ENCODE results near the gene KCNK4.

Gene KCNK4

DNA sequence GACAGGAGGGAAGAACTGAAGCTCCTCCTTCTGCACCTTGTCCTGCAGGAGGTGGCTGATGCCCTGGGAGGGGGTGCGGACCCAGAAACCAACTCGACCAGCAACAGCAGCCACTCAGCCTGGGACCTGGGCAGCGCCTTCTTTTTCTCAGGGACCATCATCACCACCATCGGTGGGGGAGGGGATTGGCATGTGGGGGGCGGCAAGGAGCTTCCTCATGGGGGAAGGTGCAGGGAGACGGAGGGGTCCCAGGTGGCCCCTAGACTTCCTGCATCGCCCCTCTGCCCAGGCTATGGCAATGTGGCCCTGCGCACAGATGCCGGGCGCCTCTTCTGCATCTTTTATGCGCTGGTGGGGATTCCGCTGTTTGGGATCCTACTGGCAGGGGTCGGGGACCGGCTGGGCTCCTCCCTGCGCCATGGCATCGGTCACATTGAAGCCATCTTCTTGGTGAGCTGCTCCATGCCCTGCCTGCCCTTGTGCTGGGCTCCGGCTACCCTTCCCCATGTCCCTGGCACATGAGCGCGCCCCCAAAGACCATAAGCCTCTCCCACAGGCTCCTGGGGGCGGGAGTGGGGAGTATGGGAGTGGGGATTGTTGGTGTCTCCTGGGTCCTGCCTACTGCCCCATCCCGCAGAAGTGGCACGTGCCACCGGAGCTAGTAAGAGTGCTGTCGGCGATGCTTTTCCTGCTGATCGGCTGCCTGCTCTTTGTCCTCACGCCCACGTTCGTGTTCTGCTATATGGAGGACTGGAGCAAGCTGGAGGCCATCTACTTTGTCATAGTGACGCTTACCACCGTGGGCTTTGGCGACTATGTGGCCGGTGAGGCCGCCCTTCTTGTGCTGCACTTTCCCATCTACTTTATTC, 6.0 kb downstream of the KCNK4 start:
- Histone ChIP-seq H3K4me2 (ENCODE audit: low read length) (no peak overlapping the region), H3K36me3 (ENCODE audit: control insufficient read depth in 1 of 2, insufficient read depth in 2 of 2, low read length in 2 of 2) (no peaks in the 10 kb centered on the region), H2BK120ac (ENCODE audit: insufficient read depth, low read length, poor library complexity) (no peak overlapping the region), H3K4me1 (ENCODE audit: control insufficient read depth in 1 of 2, insufficient read depth in 2 of 2, low read length in 2 of 2) (peaks cover 11 to 15% of the 10 kb centered on the region in 2 experiments), H3K9me3 (ENCODE audit: insufficient read depth, low read depth, low read length) (peaks cover 10% of the 10 kb centered on the region), H3K9ac (ENCODE audit: low read length) (no peak overlapping the region), H3K4ac (ENCODE audit: low read depth, low read length) (no peak overlapping the region), H3K27ac (ENCODE audit: low read depth, low read length) (no peak overlapping the region), H3K4me3 (ENCODE audit: low read depth, low read length) (no peak overlapping the region), H3K79me1 (ENCODE audit: low read length) (no peaks in the 10 kb centered on the region), H2AFZ (ENCODE audit: insufficient read depth, low read length, poor library complexity) (no peak overlapping the region), H3K18ac (ENCODE audit: low read length) (no peak overlapping the region), H3K27me3 (ENCODE audit: insufficient read depth, low read length) (peaks cover 71% of the 10 kb centered on the region), H3K14ac (ENCODE audit: low read length) (no peak overlapping the region), H4K91ac (ENCODE audit: low read depth, low read length) (no peak overlapping the region), H4K12ac (ENCODE audit: low read depth, low read length) (no peak overlapping the region), H3K79me2 (ENCODE audit: control insufficient read depth, insufficient read depth, low read length, poor library complexity) (no peaks in the 10 kb centered on the region), H2AK5ac (ENCODE audit: low read length) (no peak overlapping the region), H2BK5ac (ENCODE audit: low read depth, low read length, poor library complexity) (no peak overlapping the region), H3K23ac (ENCODE audit: low read length) (no peak overlapping the region), H2BK12ac (ENCODE audit: low read length) (no peak overlapping the region), H4K8ac (ENCODE audit: low read depth, low read length) (no peak overlapping the region)
- WGBS (ENCODE audit: extremely low coverage, insufficient coverage, insufficient read length) = no CpG with 5 or more reads among the region's 34 CpGs
- DNase-seq = no peak

GRCh38 chr11:64297699-64298358, 6.7 kb downstream of the KCNK4 start:
- Histone ChIP-seq H2BK120ac (ENCODE audit: insufficient read depth, low read length, poor library complexity) (no peak overlapping the region), H3K36me3 (ENCODE audit: control insufficient read depth in 1 of 2, insufficient read depth in 2 of 2, low read length in 2 of 2) (no peaks in the 10 kb centered on the region), H3K27ac (ENCODE audit: low read depth, low read length) (no peak overlapping the region), H3K27me3 (ENCODE audit: insufficient read depth, low read length) (peaks cover 63% of the 10 kb centered on the region), H2BK12ac (ENCODE audit: low read length) (no peak overlapping the region), H4K91ac (ENCODE audit: low read depth, low read length) (no peak overlapping the region), H3K4me3 (ENCODE audit: low read depth, low read length) (no peak overlapping the region), H2AK5ac (ENCODE audit: low read length) (no peak overlapping the region), H2BK5ac (ENCODE audit: low read depth, low read length, poor library complexity) (no peak overlapping the region), H3K23ac (ENCODE audit: low read length) (no peak overlapping the region), H3K14ac (ENCODE audit: low read length) (no peak overlapping the region), H2AFZ (ENCODE audit: insufficient read depth, low read length, poor library complexity) (no peak overlapping the region), H3K9ac (ENCODE audit: low read length) (no peak overlapping the region), H3K18ac (ENCODE audit: low read length) (no peak overlapping the region), H3K4me1 (ENCODE audit: control insufficient read depth in 1 of 2, insufficient read depth in 2 of 2, low read length in 2 of 2) (peaks cover 11 to 14% of the 10 kb centered on the region in 2 experiments), H4K8ac (ENCODE audit: low read depth, low read length) (no peak overlapping the region), H3K79me2 (ENCODE audit: control insufficient read depth, insufficient read depth, low read length, poor library complexity) (no peaks in the 10 kb centered on the region), H3K79me1 (ENCODE audit: low read length) (no peaks in the 10 kb centered on the region), H3K4me2 (ENCODE audit: low read length) (no peak overlapping the region), H3K9me3 (ENCODE audit: insufficient read depth, low read depth, low read length) (peaks cover 10% of the 10 kb centered on the region), H3K4ac (ENCODE audit: low read depth, low read length) (no peak overlapping the region), H4K12ac (ENCODE audit: low read depth, low read length) (no peak overlapping the region)
- no peak for DNase-seq
- no CpG with 5 or more reads among the region's 18 CpGs for WGBS (ENCODE audit: extremely low coverage, insufficient coverage, insufficient read length)

GRCh38 chr11:64298966-64299846, 8.1 kb downstream of the KCNK4 start:
- Histone ChIP-seq H2BK5ac (ENCODE audit: low read depth, low read length, poor library complexity) (no peak overlapping the region), H4K12ac (ENCODE audit: low read depth, low read length) (no peak overlapping the region), H3K79me2 (ENCODE audit: control insufficient read depth, insufficient read depth, low read length, poor library complexity) (no peaks in the 10 kb centered on the region), H3K4me2 (ENCODE audit: low read length) (peak overlapping the region; percentile 10), H3K27me3 (ENCODE audit: insufficient read depth, low read length) (peaks cover 54% of the 10 kb centered on the region), H3K9me3 (ENCODE audit: insufficient read depth, low read depth, low read length) (peaks cover 8% of the 10 kb centered on the region), H2AK5ac (ENCODE audit: low read length) (no peak overlapping the region), H3K18ac (ENCODE audit: low read length) (no peak overlapping the region), H4K8ac (ENCODE audit: low read depth, low read length) (no peak overlapping the region), H2AFZ (ENCODE audit: insufficient read depth, low read length, poor library complexity) (no peak overlapping the region), H3K79me1 (ENCODE audit: low read length) (no peaks in the 10 kb centered on the region), H3K36me3 (ENCODE audit: control insufficient read depth in 1 of 2, insufficient read depth in 2 of 2, low read length in 2 of 2) (no peaks in the 10 kb centered on the region), H3K23ac (ENCODE audit: low read length) (no peak overlapping the region), H2BK12ac (ENCODE audit: low read length) (no peak overlapping the region), H3K4me1 (ENCODE audit: control insufficient read depth in 1 of 2, insufficient read depth in 2 of 2, low read length in 2 of 2) (peaks cover 11 to 14% of the 10 kb centered on the region in 2 experiments), H3K4me3 (ENCODE audit: low read depth, low read length) (no peak overlapping the region), H3K9ac (ENCODE audit: low read length) (no peak overlapping the region), H3K4ac (ENCODE audit: low read depth, low read length) (no peak overlapping the region), H3K14ac (ENCODE audit: low read length) (no peak overlapping the region), H3K27ac (ENCODE audit: low read depth, low read length) (no peak overlapping the region), H4K91ac (ENCODE audit: low read depth, low read length) (no peak overlapping the region), H2BK120ac (ENCODE audit: insufficient read depth, low read length, poor library complexity) (no peak overlapping the region)
- DNase-seq = no peak
- WGBS (ENCODE audit: extremely low coverage, insufficient coverage, insufficient read length) = no CpG with 5 or more reads among the region's 60 CpGs
